NT2/D1 (cell line): ENCODE measurements around the gene HRH3.

ENCODE experiments used
- DNase-seq: peaks from one replicate; pipeline ENCODE4 v3.0.0-alpha.2; 2011; ENCODE audit warnings: low read depth, low spot score
- H3K27me3 ChIP-seq: 2 replicates; pipeline ENCODE4 v1.6.0; 2011; ENCODE audit warnings: mild to moderate bottlenecking; ENCODE audit not compliant: insufficient read length, insufficient read depth
- H3K36me3 ChIP-seq: 2 replicates; pipeline ENCODE4 v1.6.1; 2011; ENCODE audit warnings: mild to moderate bottlenecking, low read length, mixed read lengths; ENCODE audit not compliant: insufficient read depth, insufficient read length
- H3K4me1 ChIP-seq: 2 replicates; pipeline ENCODE4 v1.5.1; 2011; ENCODE audit not compliant: insufficient read depth, insufficient read length
- H3K4me3 ChIP-seq: 2 replicates; pipeline ENCODE4 v1.5.1; 2011; ENCODE audit warnings: low read depth; ENCODE audit not compliant: insufficient read length
- H3K9ac ChIP-seq: 2 replicates; pipeline ENCODE4 v1.6.0; 2011; ENCODE audit warnings: low read depth; ENCODE audit not compliant: insufficient read length
- H3K9me3 ChIP-seq: 2 replicates; pipeline ENCODE4 v1.5.1; 2011; ENCODE audit warnings: mild to moderate bottlenecking, low read length; ENCODE audit not compliant: insufficient read depth
- SUZ12 ChIP-seq: IDR thresholded peaks from 2 replicates; pipeline ENCODE4 v1.6.1; 2011; ENCODE audit not compliant: insufficient read length, insufficient read depth; ENCODE audit errors: extremely low read depth
- YY1 ChIP-seq: IDR thresholded peaks from 2 replicates; pipeline ENCODE4 v1.6.1; 2011; ENCODE audit not compliant: insufficient read length, insufficient read depth
- ZNF274 ChIP-seq: IDR thresholded peaks from 2 replicates; pipeline ENCODE4 v1.6.1; 2011; ENCODE audit warnings: mild to moderate bottlenecking, low read depth, low read length

The HRH3 gene

DNA sequence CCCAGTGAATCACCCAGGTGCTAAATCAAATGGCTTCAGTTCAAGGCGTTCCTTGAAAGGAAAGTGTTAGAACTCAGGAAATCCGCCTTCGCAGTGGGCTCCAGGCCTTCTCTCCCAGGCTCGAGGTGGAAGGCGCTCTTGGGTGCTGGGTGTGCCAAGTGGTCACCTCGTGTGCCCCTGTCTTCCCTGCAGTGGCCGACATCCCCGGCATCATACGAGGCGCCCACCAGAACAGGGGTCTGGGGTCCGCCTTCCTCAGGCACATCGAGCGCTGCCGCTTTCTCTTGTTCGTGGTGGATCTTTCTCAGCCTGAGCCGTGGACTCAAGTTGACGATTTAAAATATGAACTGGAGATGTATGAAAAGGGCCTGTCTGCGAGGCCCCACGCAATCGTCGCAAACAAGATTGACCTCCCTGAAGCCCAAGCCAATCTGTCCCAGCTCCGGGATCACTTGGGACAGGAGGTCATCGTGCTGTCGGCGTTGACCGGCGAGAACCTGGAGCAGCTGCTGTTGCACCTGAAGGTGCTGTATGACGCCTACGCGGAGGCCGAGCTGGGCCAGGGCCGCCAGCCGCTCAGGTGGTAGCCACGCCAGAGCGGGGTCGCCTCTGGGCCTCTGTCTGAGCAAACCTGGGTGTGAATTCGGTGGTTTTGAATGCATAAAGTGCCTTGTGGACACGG, 19.4 kb downstream of the HRH3 start:
- no peaks in the 10 kb centered on the region for H3K9me3 ChIP-seq
- no peaks in the 10 kb centered on the region for H3K27me3 ChIP-seq
- DNase-seq, result no peak
- peaks cover 3% of the 10 kb centered on the region for H3K4me1 ChIP-seq
- no peak overlapping the region for H3K4me3 ChIP-seq
- TF ChIP-seq YY1 (no peak), SUZ12 (no peak), ZNF274 (no peak)
- H3K36me3 ChIP-seq, result peaks cover 71% of the 10 kb centered on the region
- H3K9ac ChIP-seq, result no peak overlapping the region

- peaks cover 3% of the 10 kb centered on the region for H3K4me1 ChIP-seq
- H3K27me3 ChIP-seq, result no peaks in the 10 kb centered on the region
- peaks cover 73% of the 10 kb centered on the region for H3K36me3 ChIP-seq
- no peak overlapping the region for H3K9ac ChIP-seq
- DNase-seq, result no peak
- no peaks in the 10 kb centered on the region for H3K9me3 ChIP-seq
- no peak overlapping the region for H3K4me3 ChIP-seq
- TF ChIP-seq ZNF274, result no peak
- TF ChIP-seq SUZ12, result no peak
- TF ChIP-seq YY1, result no peak
These were observed 21.1 kb downstream of the HRH3 start for GRCh38 chr20:62198931-62199330.

- peaks cover 3% of the 10 kb centered on the region for H3K4me1 ChIP-seq
- TF ChIP-seq YY1 (no peak), ZNF274 (no peak), SUZ12 (no peak)
- DNase-seq, result no peak
- H3K27me3 ChIP-seq, result no peaks in the 10 kb centered on the region
- peaks cover 72% of the 10 kb centered on the region for H3K36me3 ChIP-seq
- no peaks in the 10 kb centered on the region for H3K9me3 ChIP-seq
- no peak overlapping the region for H3K9ac ChIP-seq
- no peak overlapping the region for H3K4me3 ChIP-seq
These were observed 21.6 kb downstream of the HRH3 start for GRCh38 chr20:62198496-62198895.

DNA sequence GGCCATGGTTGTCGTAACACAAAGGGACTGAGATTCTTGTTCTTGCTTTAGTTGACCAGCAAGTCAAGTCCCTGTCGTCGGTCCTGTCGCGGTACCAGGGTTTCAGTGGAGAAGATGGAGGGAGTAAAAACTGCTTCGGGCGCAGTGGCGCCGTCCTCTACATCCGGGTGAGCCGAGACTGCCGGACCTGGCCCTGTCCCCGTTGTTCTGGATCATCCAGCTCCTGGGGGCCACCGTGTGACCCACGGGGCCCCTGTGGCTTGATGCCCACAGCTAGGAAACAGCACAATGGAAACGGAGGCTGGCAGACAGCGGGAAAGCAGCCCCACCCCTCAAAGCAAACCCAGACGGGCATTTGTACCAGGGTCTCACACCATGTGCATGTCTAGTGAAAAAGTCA, 22.3 kb downstream of the HRH3 start:
- Histone ChIP-seq H3K9ac (no peak overlapping the region), H3K36me3 (peaks cover 72% of the 10 kb centered on the region)

DNA sequence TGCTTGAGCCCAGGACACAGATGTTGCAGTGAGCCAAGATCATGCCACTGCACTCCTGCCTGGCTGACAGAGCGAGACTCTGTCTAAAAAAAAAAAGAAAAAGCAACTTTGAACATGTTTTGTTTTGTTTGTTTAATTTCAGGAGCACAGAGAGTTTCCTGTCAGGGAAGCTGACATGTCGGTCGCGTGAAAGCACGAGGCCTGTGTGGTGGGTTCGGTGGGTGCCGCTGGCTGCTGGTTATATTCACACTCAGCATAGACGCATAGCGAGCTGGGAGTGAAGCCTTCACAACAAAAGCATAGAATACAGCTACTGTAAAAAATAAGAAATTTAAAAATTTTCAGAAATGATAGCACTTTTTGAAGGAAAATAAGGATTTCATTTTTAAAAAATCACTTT, 22.8 kb downstream of the HRH3 start:
- Histone ChIP-seq H3K36me3 (peaks cover 72% of the 10 kb centered on the region), H3K4me3 (no peak overlapping the region), H3K27me3 (no peaks in the 10 kb centered on the region), H3K9ac (no peak overlapping the region), H3K4me1 (peaks cover 3% of the 10 kb centered on the region), H3K9me3 (no peaks in the 10 kb centered on the region)
- TF ChIP-seq ZNF274, result no peak
- no peak for TF ChIP-seq YY1
- TF ChIP-seq SUZ12, result no peak
- DNase-seq, result no peak

More for the DNA sequence above, 22.3 kb downstream of the HRH3 start:
- no peaks in the 10 kb centered on the region for H3K27me3 ChIP-seq
- no peak overlapping the region for H3K4me3 ChIP-seq
- no peaks in the 10 kb centered on the region for H3K9me3 ChIP-seq
- H3K4me1 ChIP-seq, result peaks cover 3% of the 10 kb centered on the region
- TF ChIP-seq SUZ12, result no peak
- no peak for TF ChIP-seq YY1
- no peak for TF ChIP-seq ZNF274
- DNase-seq, result no peak

DNA sequence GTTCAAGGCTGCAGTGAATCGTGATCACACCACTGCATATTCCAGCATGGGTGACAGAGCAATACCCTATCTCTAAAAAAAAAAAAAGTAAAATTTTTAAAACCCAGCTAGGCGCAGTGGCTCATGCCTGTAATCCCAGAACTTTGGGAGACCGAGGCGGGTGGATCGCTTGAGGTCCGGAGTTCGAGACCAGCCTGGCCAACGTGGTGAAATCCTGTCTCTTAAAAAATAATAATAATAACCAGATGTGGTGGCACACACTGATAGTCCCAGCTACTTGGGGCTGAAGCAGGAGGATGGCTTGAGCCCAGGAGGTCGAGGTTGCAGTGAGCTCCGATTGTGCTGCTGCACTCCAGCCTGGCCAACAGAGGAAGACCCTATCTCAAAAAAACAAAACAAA, 23.8 kb downstream of the HRH3 start:
- Histone ChIP-seq H3K4me1 (no peaks in the 10 kb centered on the region), H3K9ac (no peak overlapping the region), H3K27me3 (no peaks in the 10 kb centered on the region), H3K36me3 (peaks cover 69% of the 10 kb centered on the region), H3K4me3 (no peak overlapping the region), H3K9me3 (no peaks in the 10 kb centered on the region)
- no peak for DNase-seq
- TF ChIP-seq YY1, result no peak
- no peak for TF ChIP-seq ZNF274
- no peak for TF ChIP-seq SUZ12

DNA sequence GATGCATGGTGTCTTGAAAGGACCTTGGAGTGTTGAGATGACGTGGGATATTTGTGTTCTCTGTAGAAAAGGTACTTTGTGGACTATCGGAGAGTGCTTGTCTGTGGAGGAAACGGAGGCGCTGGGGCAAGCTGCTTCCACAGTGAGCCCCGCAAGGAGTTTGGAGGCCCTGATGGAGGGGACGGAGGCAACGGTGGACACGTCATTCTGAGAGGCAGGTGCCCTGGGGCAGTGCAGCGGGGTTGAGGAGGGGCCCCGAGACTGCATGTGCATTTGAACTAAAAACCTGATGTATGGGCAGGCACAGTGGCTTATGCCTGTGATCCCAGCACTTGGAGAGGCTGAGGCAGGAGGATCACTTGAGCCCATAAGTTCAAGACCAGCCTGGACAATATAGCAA, 24.3 kb downstream of the HRH3 start:
- TF ChIP-seq ZNF274 (no peak), YY1 (no peak), SUZ12 (no peak)
- Histone ChIP-seq H3K9ac (no peak overlapping the region), H3K9me3 (no peaks in the 10 kb centered on the region), H3K36me3 (peaks cover 69% of the 10 kb centered on the region), H3K4me3 (no peak overlapping the region), H3K27me3 (no peaks in the 10 kb centered on the region), H3K4me1 (no peaks in the 10 kb centered on the region)
- DNase-seq, result no peak
